HEK293 (cell line): ENCODE measurements around the gene CD3D.

Source experiments
- CTCF ChIA-PET: fragments of 350-600 bp; formaldehyde crosslinking; extraction: SDS; loops from one replicate; lab custom pipeline; 2021; ENCODE audit warnings: antibody characterized with exemption; lab: Yijun Ruan, JAX
- POLR2A ChIA-PET: fragments of 300-600 bp; formaldehyde crosslinking; extraction: SDS; loops from one replicate; lab custom pipeline; 2020; ENCODE audit warnings: antibody characterized with exemption, inconsistent platforms; lab: Yijun Ruan, JAX
- H3K27ac ChIP-seq: fragments of 200-500 bp; sonication (Bioruptor generic); 2 replicates; pipeline ENCODE4 v1.5.1; 2014; ENCODE audit warnings: low read depth, low read length, control low read depth, inconsistent platforms; ENCODE audit errors: extremely low read depth
- H3K36me3 ChIP-seq, 2 experiments: fragments of 200-500 bp in 1 of 2; sonication (Bioruptor generic) in 1 of 2; 1 replicate in 1 of 2; 2 replicates in 1 of 2; pipeline ENCODE4 v1.5.1; 2014 to 2017; ENCODE audit warnings: inconsistent platforms in 2 of 2, low read length in 2 of 2; ENCODE audit not compliant: control insufficient read depth in 2 of 2, insufficient read depth in 1 of 2
- H3K4me1 ChIP-seq: fragments of 200-500 bp; sonication (Bioruptor generic); 2 replicates; pipeline ENCODE4 v1.5.1; 2014; ENCODE audit warnings: mild to moderate bottlenecking, low read length, inconsistent platforms; ENCODE audit not compliant: control insufficient read depth, insufficient read depth
- H3K4me3 ChIP-seq: 2 replicates; pipeline ENCODE4 v1.5.1; 2011; ENCODE audit warnings: low read depth, mild to moderate bottlenecking, control low read depth, low read length, moderate library complexity
- H3K9me3 ChIP-seq: fragments of 200-500 bp; sonication (Bioruptor generic); 2 replicates; pipeline ENCODE4 v1.5.1; 2014; ENCODE audit warnings: low read depth, low read length, inconsistent platforms; ENCODE audit not compliant: control insufficient read depth, insufficient read depth
- HIC1 ChIP-seq: fragments of 450-650 bp; formaldehyde crosslinking; IDR thresholded peaks from 2 replicates; pipeline ENCODE4 v1.5.1; 2016; ENCODE audit warnings: missing biosample characterization, missing genetic modification characterization
- KLF1 ChIP-seq: fragments of 450-650 bp; formaldehyde crosslinking; IDR thresholded peaks from 2 replicates; pipeline ENCODE4 v1.5.1; 2016; ENCODE audit warnings: missing biosample characterization, missing genetic modification characterization
- MYNN ChIP-seq: fragments of 450-650 bp; formaldehyde crosslinking; IDR thresholded peaks from 2 replicates; pipeline ENCODE4 v1.5.1; 2016; ENCODE audit warnings: missing biosample characterization, missing genetic modification characterization, borderline replicate concordance
- TSHZ1 ChIP-seq: fragments of 450-650 bp; formaldehyde crosslinking; IDR thresholded peaks from 2 replicates; pipeline ENCODE4 v1.5.1; 2016; ENCODE audit warnings: missing biosample characterization, missing genetic modification characterization, borderline replicate concordance
- ZNF114 ChIP-seq: fragments of 450-650 bp; formaldehyde crosslinking; IDR thresholded peaks from 2 replicates; pipeline ENCODE4 v1.5.0; 2017; ENCODE audit warnings: missing biosample characterization, missing genetic modification characterization
- ZNF140 ChIP-seq: fragments of 450-650 bp; formaldehyde crosslinking; IDR thresholded peaks from 2 replicates; pipeline ENCODE4 v1.5.1; 2016; ENCODE audit warnings: missing biosample characterization, missing genetic modification characterization
- ZNF184 ChIP-seq: fragments of 450-650 bp; IDR thresholded peaks from 2 replicates; pipeline ENCODE4 v1.5.1; 2018; ENCODE audit warnings: missing biosample characterization, mild to moderate bottlenecking, missing genetic modification characterization
- ZNF23 ChIP-seq: fragments of 450-650 bp; formaldehyde crosslinking; IDR thresholded peaks from 2 replicates; pipeline ENCODE4 v1.5.1; 2016; ENCODE audit warnings: missing biosample characterization, missing genetic modification characterization, borderline replicate concordance
- ZNF26 ChIP-seq: fragments of 450-650 bp; formaldehyde crosslinking; IDR thresholded peaks from 2 replicates; pipeline ENCODE4 v1.5.1; 2016; ENCODE audit warnings: missing biosample characterization, missing genetic modification characterization
- ZNF292 ChIP-seq: fragments of 450-650 bp; formaldehyde crosslinking; IDR thresholded peaks from 2 replicates; pipeline ENCODE4 v1.5.1; 2016; ENCODE audit warnings: low read depth, missing biosample characterization, missing genetic modification characterization, borderline replicate concordance
- ZNF404 ChIP-seq: fragments of 450-650 bp; formaldehyde crosslinking; IDR thresholded peaks from 2 replicates; pipeline ENCODE4 v1.5.1; 2017; ENCODE audit warnings: missing biosample characterization, missing genetic modification characterization
- ZNF518A ChIP-seq: fragments of 450-650 bp; formaldehyde crosslinking; conservative IDR thresholded peaks from 2 replicates; pipeline ENCODE4 v1.5.1; 2016; ENCODE audit warnings: low read depth, missing biosample characterization, missing genetic modification characterization
- ZNF571 ChIP-seq: fragments of 450-650 bp; formaldehyde crosslinking; IDR thresholded peaks from 2 replicates; pipeline ENCODE4 v1.5.0; 2017; ENCODE audit warnings: missing biosample characterization, missing genetic modification characterization
- ZNF621 ChIP-seq: fragments of 450-650 bp; formaldehyde crosslinking; IDR thresholded peaks from 2 replicates; pipeline ENCODE4 v1.5.1; 2017; ENCODE audit warnings: missing biosample characterization, missing genetic modification characterization
- ZNF629 ChIP-seq: fragments of 450-650 bp; formaldehyde crosslinking; IDR thresholded peaks from 2 replicates; pipeline ENCODE4 v1.5.1; 2017; ENCODE audit warnings: missing biosample characterization, missing genetic modification characterization
- ZNF707 ChIP-seq: fragments of 450-650 bp; formaldehyde crosslinking; IDR thresholded peaks from 2 replicates; pipeline ENCODE4 v1.5.1; 2016; ENCODE audit warnings: missing biosample characterization, missing genetic modification characterization
- ZNF777 ChIP-seq: fragments of 450-650 bp; formaldehyde crosslinking; IDR thresholded peaks from 2 replicates; pipeline ENCODE4 v1.5.1; 2017; ENCODE audit warnings: missing biosample characterization, missing genetic modification characterization, borderline replicate concordance
- ZNF785 ChIP-seq: fragments of 450-650 bp; formaldehyde crosslinking; IDR thresholded peaks from 2 replicates; pipeline ENCODE4 v1.5.1; 2016; ENCODE audit warnings: missing biosample characterization, missing genetic modification characterization

Gene CD3D

DNA sequence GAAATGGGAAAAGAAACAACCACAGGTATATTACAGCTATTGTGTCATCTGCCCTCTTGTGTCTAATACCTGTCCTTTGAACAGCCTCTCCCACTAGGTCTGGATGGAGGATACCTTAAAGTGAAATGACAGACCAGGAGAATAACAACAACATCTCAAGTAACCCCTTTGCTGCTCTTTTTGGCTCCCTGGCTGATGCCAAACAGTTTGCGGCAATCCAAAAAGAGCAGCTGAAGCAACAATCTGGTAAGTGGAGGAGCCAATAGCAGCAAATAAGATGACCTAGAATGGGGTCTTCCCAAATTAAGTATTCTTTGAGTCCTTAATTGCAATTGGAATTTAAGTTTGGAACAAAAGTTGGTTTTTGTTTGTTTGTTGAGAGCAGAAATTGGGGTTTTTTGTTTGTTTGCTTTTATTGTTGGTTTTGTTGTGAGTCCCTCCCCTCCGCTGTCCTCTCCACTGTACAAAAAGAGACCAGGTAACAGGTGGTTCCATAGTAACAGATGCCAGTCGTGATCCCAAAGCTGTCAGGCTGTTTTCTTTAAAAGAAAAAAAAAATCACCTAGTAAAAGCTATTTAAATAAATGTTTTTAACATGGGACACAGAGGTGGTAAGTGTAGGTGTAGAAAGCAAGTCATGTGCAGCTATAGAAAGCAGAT, 22.6 kb upstream of the CD3D start:
- H3K4me3 ChIP-seq = no peak overlapping the region
- peaks cover 6 to 62% of the 10 kb centered on the region in 2 experiments for H3K36me3 ChIP-seq
- H3K4me1 ChIP-seq = 0 out of 2 replicates have a peak, but pooled peaks cover 2% of the 10 kb centered on the region
- CTCF ChIA-PET = interaction anchor here (1.8 to 2.6 kb wide), 3 partner anchors 12 to 167 kb away, joined by 7 to 11 read pairs (median 8); no protein-coding TSS in a partner anchor
- H3K9me3 ChIP-seq = no peaks in the 10 kb centered on the region
- POLR2A ChIA-PET = no interaction called here
- TF ChIP-seq ZNF777 (tag by site-specific recombination) (no peak), ZNF292 (tag by site-specific recombination) (no peak), ZNF114 (tag by site-specific recombination) (no peak), ZNF785 (no peak), ZNF571 (tag by site-specific recombination) (no peak), MYNN (tag by site-specific recombination) (no peak), TSHZ1 (tag by site-specific recombination) (no peak), ZNF621 (tag by site-specific recombination) (no peak), ZNF26 (no peak), ZNF518A (no peak), ZNF707 (tag by site-specific recombination) (no peak), ZNF184 (tag by site-specific recombination) (no peak), ZNF404 (tag by site-specific recombination) (no peak), HIC1 (tag by site-specific recombination) (no peak), KLF1 (no peak), ZNF23 (tag by site-specific recombination) (no peak), ZNF629 (tag by site-specific recombination) (no peak), ZNF140 (tag by site-specific recombination) (no peak)
- TF ChIP-seq, all 188 proteins: peak for 0
- H3K27ac ChIP-seq = no peak overlapping the region
